ENCODE data around the gene ARL15. TPM values are rescaled to one million over a fixed set of nuclear protein-coding genes. Genes with fewer than 3 reads are reported as not detected.
A peak's percentile ranks its signal among the peaks of the same experiment; 100 is the strongest.

ARL15 gene
- total and polyA plus RNA-seq, 7 experiments from 2014 or later: 9.6 to 17.1 (median 13.6) TPM

- Mint-ChIP-seq H3K27ac (no peak overlapping the region), H3K36me3 (peaks cover 0 to 61% (median 30%) of the 10 kb centered on the region in 5 donors), H3K4me1 (peaks cover 0 to 5% (median 0%) of the 10 kb centered on the region in 7 donors), H3K27me3 (no peaks in the 10 kb centered on the region), H3K4me3 (no peak overlapping the region), H3K9me3 (peaks cover 0 to 1% (median 0%) of the 10 kb centered on the region in 11 donors)
- Histone ChIP-seq H3K27ac (ENCODE audit: low read depth, low read length) (no peak overlapping the region), H3K27me3 (ENCODE audit: control insufficient read depth in 2 of 2, insufficient read depth in 2 of 2, low read length in 2 of 2) (no peaks in the 10 kb centered on the region), H3K4me3 (ENCODE audit: low read length) (no peak overlapping the region), H3K9me3 (ENCODE audit: control insufficient read depth in 2 of 3, low read length in 3 of 3) (no peaks in the 10 kb centered on the region), H3K36me3 (ENCODE audit: control insufficient read depth in 2 of 3, insufficient read depth in 3 of 3, low read length in 3 of 3) (no peaks in the 10 kb centered on the region), H3K4me1 (ENCODE audit: control insufficient read depth in 2 of 2, insufficient read depth in 2 of 2, low read length in 2 of 2) (no peaks in the 10 kb centered on the region)
- intact Hi-C loops (cut with micrococcal nuclease): no loop called here
- CTCF ChIA-PET: no interaction called here
- POLR2A ChIA-PET: no interaction called here
- ATAC-seq (no peak), DNase-seq (no peak)
Measured at GRCh38 chr5:54148067-54148845, 162.1 kb downstream of the ARL15 start.

DNA sequence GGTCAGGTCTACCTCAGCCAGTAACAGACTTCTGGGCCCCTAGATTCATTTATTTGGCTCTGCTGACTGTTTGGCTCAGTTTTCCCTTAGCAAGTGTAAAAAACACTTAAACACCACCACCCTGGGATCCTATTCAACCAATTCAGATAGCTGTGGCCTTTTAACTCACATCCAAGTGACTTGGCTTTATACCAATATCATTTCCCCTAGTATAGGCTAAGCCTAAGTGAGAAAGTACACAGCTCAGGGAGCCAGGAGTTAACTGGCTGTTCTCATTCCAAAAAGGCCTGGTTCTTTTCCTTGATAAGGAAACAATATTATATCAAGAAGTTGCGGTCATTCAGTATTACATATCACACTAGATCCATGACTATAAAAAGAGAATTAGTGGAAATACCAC lies 163.5 kb downstream of the ARL15 start:
- Histone ChIP-seq H3K9me3 (ENCODE audit: control insufficient read depth in 2 of 3, low read length in 3 of 3) (no peaks in the 10 kb centered on the region), H3K4me1 (ENCODE audit: control insufficient read depth in 2 of 2, insufficient read depth in 2 of 2, low read length in 2 of 2) (no peaks in the 10 kb centered on the region), H3K27me3 (ENCODE audit: control insufficient read depth in 2 of 2, insufficient read depth in 2 of 2, low read length in 2 of 2) (no peaks in the 10 kb centered on the region), H3K27ac (ENCODE audit: low read depth, low read length) (no peak overlapping the region), H3K36me3 (ENCODE audit: control insufficient read depth in 2 of 3, insufficient read depth in 3 of 3, low read length in 3 of 3) (no peaks in the 10 kb centered on the region), H3K4me3 (ENCODE audit: low read length) (no peak overlapping the region)
- Mint-ChIP-seq H3K9me3 (peaks cover 0 to 2% (median 0%) of the 10 kb centered on the region in 11 donors), H3K4me3 (no peak overlapping the region), H3K36me3 (peaks cover 0 to 58% (median 34%) of the 10 kb centered on the region in 5 donors), H3K27ac (no peak overlapping the region), H3K27me3 (no peaks in the 10 kb centered on the region), H3K4me1 (peaks cover 0 to 7% (median 0%) of the 10 kb centered on the region in 7 donors)
- ATAC-seq (no peak), DNase-seq (no peak)
- POLR2A ChIA-PET: no interaction called here
- CTCF ChIA-PET: no interaction called here
- intact Hi-C loops (cut with micrococcal nuclease): no loop called here

GRCh38 chr5:54146390-54146789 lies 164.0 kb downstream of the ARL15 start:
- Histone ChIP-seq H3K36me3 (ENCODE audit: control insufficient read depth in 2 of 3, insufficient read depth in 3 of 3, low read length in 3 of 3) (no peaks in the 10 kb centered on the region), H3K27me3 (ENCODE audit: control insufficient read depth in 2 of 2, insufficient read depth in 2 of 2, low read length in 2 of 2) (no peaks in the 10 kb centered on the region), H3K27ac (ENCODE audit: low read depth, low read length) (no peak overlapping the region), H3K4me1 (ENCODE audit: control insufficient read depth in 2 of 2, insufficient read depth in 2 of 2, low read length in 2 of 2) (no peaks in the 10 kb centered on the region), H3K9me3 (ENCODE audit: control insufficient read depth in 2 of 3, low read length in 3 of 3) (no peaks in the 10 kb centered on the region), H3K4me3 (ENCODE audit: low read length) (no peak overlapping the region)
- H3K36me3 Mint-ChIP-seq: peaks cover 0 to 57% (median 34%) of the 10 kb centered on the region in 5 donors
- CTCF ChIA-PET: no interaction called here
- H3K9me3 Mint-ChIP-seq: peaks cover 0 to 2% (median 0%) of the 10 kb centered on the region in 11 donors
- no peaks in the 10 kb centered on the region for H3K27me3 Mint-ChIP-seq
- H3K4me1 Mint-ChIP-seq: peaks cover 0 to 7% (median 0%) of the 10 kb centered on the region in 7 donors
- POLR2A ChIA-PET: no interaction called here
- no peak overlapping the region for H3K27ac Mint-ChIP-seq
- intact Hi-C loops (cut with micrococcal nuclease): no loop called here
- no peak overlapping the region for H3K4me3 Mint-ChIP-seq
- ATAC-seq (no peak), DNase-seq (no peak)

GRCh38 chr5:54140247-54140840 lies 170.0 kb downstream of the ARL15 start:
- Mint-ChIP-seq H3K36me3 (peaks cover 0 to 42% (median 23%) of the 10 kb centered on the region in 5 donors), H3K4me3 (no peak overlapping the region)

GRCh38 chr5:54136516-54137440 lies 173.6 kb downstream of the ARL15 start:
- Histone ChIP-seq H3K27me3 (ENCODE audit: control insufficient read depth in 2 of 2, insufficient read depth in 2 of 2, low read length in 2 of 2) (no peaks in the 10 kb centered on the region), H3K4me1 (ENCODE audit: control insufficient read depth in 2 of 2, insufficient read depth in 2 of 2, low read length in 2 of 2) (no peaks in the 10 kb centered on the region), H3K9me3 (ENCODE audit: control insufficient read depth in 2 of 3, low read length in 3 of 3) (no peaks in the 10 kb centered on the region), H3K27ac (ENCODE audit: low read depth, low read length) (no peak overlapping the region), H3K36me3 (ENCODE audit: control insufficient read depth in 2 of 3, insufficient read depth in 3 of 3, low read length in 3 of 3) (no peaks in the 10 kb centered on the region), H3K4me3 (ENCODE audit: low read length) (no peak overlapping the region)
- DNase-seq: no peak
- peak overlapping the region in 2 of 9 donors; percentile 17 to 79 for H3K27ac Mint-ChIP-seq
- ATAC-seq: no peak
- POLR2A ChIA-PET: no interaction called here
- H3K9me3 Mint-ChIP-seq: no peaks in the 10 kb centered on the region
- CTCF ChIA-PET: interaction anchor here (0.6 kb wide), 3 partner anchors 31 to 1719 kb away, joined by 3 to 4 read pairs (median 3); no protein-coding TSS in a partner anchor
- no peaks in the 10 kb centered on the region for H3K27me3 Mint-ChIP-seq
- H3K4me3 Mint-ChIP-seq: no peak overlapping the region
- intact Hi-C loops (cut with micrococcal nuclease): no loop called here
- peaks cover 0 to 41% (median 27%) of the 10 kb centered on the region in 5 donors for H3K36me3 Mint-ChIP-seq
- peaks cover 0 to 6% (median 0%) of the 10 kb centered on the region in 7 donors for H3K4me1 Mint-ChIP-seq

More at GRCh38 chr5:54140247-54140840, 170.0 kb downstream of the ARL15 start:
- ChIA-PET CTCF (no interaction called here), POLR2A (no interaction called here)
- H3K9me3 ChIP-seq (ENCODE audit: control insufficient read depth in 2 of 3, low read length in 3 of 3): no peaks in the 10 kb centered on the region
- DNase-seq (no peak), ATAC-seq (no peak)
- H3K4me1 ChIP-seq (ENCODE audit: control insufficient read depth in 2 of 2, insufficient read depth in 2 of 2, low read length in 2 of 2): no peaks in the 10 kb centered on the region
- H3K4me3 ChIP-seq (ENCODE audit: low read length): no peak overlapping the region
- H3K36me3 ChIP-seq (ENCODE audit: control insufficient read depth in 2 of 3, insufficient read depth in 3 of 3, low read length in 3 of 3): no peaks in the 10 kb centered on the region
- intact Hi-C loops (cut with micrococcal nuclease): no loop called here
- peaks cover 0 to 6% (median 0%) of the 10 kb centered on the region in 7 donors for H3K4me1 Mint-ChIP-seq
- no peak overlapping the region for H3K27ac Mint-ChIP-seq
- peaks cover 0 to 2% (median 0%) of the 10 kb centered on the region in 11 donors for H3K9me3 Mint-ChIP-seq
- no peak overlapping the region for H3K27ac ChIP-seq (ENCODE audit: low read depth, low read length)
- no peaks in the 10 kb centered on the region for H3K27me3 ChIP-seq (ENCODE audit: control insufficient read depth in 2 of 2, insufficient read depth in 2 of 2, low read length in 2 of 2)
- no peaks in the 10 kb centered on the region for H3K27me3 Mint-ChIP-seq

GRCh38 chr5:54135042-54135441 lies 175.3 kb downstream of the ARL15 start:
- no peaks in the 10 kb centered on the region for H3K27me3 ChIP-seq (ENCODE audit: control insufficient read depth in 2 of 2, insufficient read depth in 2 of 2, low read length in 2 of 2)
- H3K27ac ChIP-seq (ENCODE audit: low read depth, low read length): no peak overlapping the region
- intact Hi-C loops (cut with micrococcal nuclease): no loop called here
- H3K9me3 ChIP-seq (ENCODE audit: control insufficient read depth in 2 of 3, low read length in 3 of 3): no peaks in the 10 kb centered on the region
- H3K27me3 Mint-ChIP-seq: no peaks in the 10 kb centered on the region
- no peaks in the 10 kb centered on the region for H3K9me3 Mint-ChIP-seq
- H3K36me3 Mint-ChIP-seq: peaks cover 0 to 43% (median 32%) of the 10 kb centered on the region in 5 donors
- H3K4me3 ChIP-seq (ENCODE audit: low read length): no peak overlapping the region
- ATAC-seq (no peak), DNase-seq (no peak)
- H3K4me1 Mint-ChIP-seq: peaks cover 0 to 6% (median 0%) of the 10 kb centered on the region in 7 donors
- POLR2A ChIA-PET: no interaction called here
- H3K36me3 ChIP-seq (ENCODE audit: control insufficient read depth in 2 of 3, insufficient read depth in 3 of 3, low read length in 3 of 3): no peaks in the 10 kb centered on the region
- H3K27ac Mint-ChIP-seq: no peak overlapping the region
- CTCF ChIA-PET: no interaction called here
- no peaks in the 10 kb centered on the region for H3K4me1 ChIP-seq (ENCODE audit: control insufficient read depth in 2 of 2, insufficient read depth in 2 of 2, low read length in 2 of 2)
- H3K4me3 Mint-ChIP-seq: no peak overlapping the region

Data from naive thymus-derived CD4-positive, alpha-beta T cell (primary cell).